DOHH2 (cell line): Measurements from ENCODE around the gene WHRN.

ENCODE experiments used
- H3F3A ChIP-seq: fragments of 200-600 bp; sonication (generic), shearing (Covaris generic); 2 replicates; pipeline ENCODE4 v1.6.0; 2016; ENCODE audit warnings: antibody characterized with exemption, mild to moderate bottlenecking; ENCODE audit not compliant: control insufficient read depth, insufficient read depth
- H3K27ac ChIP-seq: fragments of 200-600 bp; sonication (generic); 2 replicates; pipeline ENCODE4 v1.5.1; 2014; ENCODE audit warnings: low read depth, mild to moderate bottlenecking, low read length, moderate library complexity
- H3K27me3 ChIP-seq: fragments of 200-600 bp; sonication (generic); 2 replicates; pipeline ENCODE4 v1.6.1; 2014; ENCODE audit warnings: mild to moderate bottlenecking, low read length, mixed read lengths; ENCODE audit not compliant: control insufficient read depth
- H3K36me3 ChIP-seq: fragments of 200-600 bp; sonication (generic); 2 replicates; pipeline ENCODE4 v1.6.1; 2014; ENCODE audit warnings: mild to moderate bottlenecking, low read length, moderate library complexity, mixed read lengths; ENCODE audit not compliant: control insufficient read depth
- H3K4me1 ChIP-seq: fragments of 200-600 bp; sonication (generic); 2 replicates; pipeline ENCODE4 v1.6.1; 2014; ENCODE audit warnings: mild to moderate bottlenecking, low read length, mixed read lengths; ENCODE audit not compliant: control insufficient read depth
- H3K4me2 ChIP-seq: fragments of 200-600 bp; sonication (generic); 2 replicates; pipeline ENCODE4 v1.6.0; 2014; ENCODE audit warnings: mild to moderate bottlenecking, low read length, moderate library complexity
- H3K4me3 ChIP-seq: fragments of 200-600 bp; sonication (generic); 2 replicates; pipeline ENCODE4 v1.5.1; 2014; ENCODE audit warnings: mild to moderate bottlenecking, low read length, mixed read lengths
- H3K79me2 ChIP-seq: fragments of 200-600 bp; sonication (generic); 2 replicates; pipeline ENCODE4 v1.6.1; 2014; ENCODE audit warnings: mild to moderate bottlenecking, low read length, mixed read lengths; ENCODE audit not compliant: control insufficient read depth
- H3K9me2 ChIP-seq: fragments of 200-600 bp; sonication (generic); replicated peaks from 2 replicates; pipeline ENCODE4 v1.6.1; 2014; ENCODE audit warnings: mild to moderate bottlenecking, low read length, mixed read lengths; ENCODE audit not compliant: control insufficient read depth
- H3K9me3 ChIP-seq: fragments of 200-600 bp; sonication (generic); 2 replicates; pipeline ENCODE4 v1.6.1; 2014; ENCODE audit warnings: antibody characterized with exemption, low read length, mixed read lengths; ENCODE audit not compliant: control insufficient read depth, insufficient read depth
- H4K20me1 ChIP-seq: fragments of 200-600 bp; sonication (generic); 2 replicates; pipeline ENCODE4 v1.6.0; 2014; ENCODE audit warnings: low read depth, mild to moderate bottlenecking, antibody characterized with exemption, low read length, moderate library complexity; ENCODE audit not compliant: control insufficient read depth, insufficient read depth
- EZH2phosphoT487 ChIP-seq: fragments of 200-600 bp; sonication (generic); IDR thresholded peaks from 2 replicates; pipeline ENCODE4 v1.6.1; 2017; ENCODE audit warnings: borderline replicate concordance, mild to moderate bottlenecking, antibody characterized with exemption, low read length, moderate library complexity, mixed read lengths
- TF ChIP-seq, protein P1 (sequence below): fragments of 200-600 bp; sonication (generic); IDR thresholded peaks from one replicate; pipeline ENCODE4 v1.5.1; 2014; ENCODE audit warnings: antibody characterized with exemption, mild to moderate bottlenecking, low read depth, low read length; ENCODE audit not compliant: poor library complexity, severe bottlenecking

Gene WHRN

DNA sequence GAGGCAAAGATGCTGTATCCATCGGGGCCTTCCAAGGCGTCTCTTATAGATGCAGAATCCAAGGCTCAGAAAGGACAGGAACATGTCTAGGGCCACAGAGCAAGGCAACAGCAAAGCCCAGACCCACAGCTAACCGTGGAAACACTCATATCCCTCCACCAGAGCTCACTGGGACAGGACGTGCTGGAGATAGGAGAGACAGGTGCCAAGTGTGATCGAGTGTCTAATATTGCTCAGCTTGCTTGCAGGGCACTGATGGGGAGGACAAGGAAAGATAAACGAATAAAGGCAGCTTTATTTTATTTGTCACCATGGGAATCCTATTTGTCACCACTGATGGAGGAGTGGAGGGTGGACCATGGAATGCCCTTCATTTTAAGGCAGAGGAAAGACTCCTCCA, 73.5 kb downstream of the WHRN start:
- Histone ChIP-seq H4K20me1 (no peaks in the 10 kb centered on the region), H3K9me2 (no peaks in the 10 kb centered on the region)

GRCh38 chr9:114431003-114431402, 74.3 kb downstream of the WHRN start:
- peaks cover 6% of the 10 kb centered on the region for H3K4me1 ChIP-seq
- H3K9me2 ChIP-seq: no peaks in the 10 kb centered on the region
- H4K20me1 ChIP-seq: no peaks in the 10 kb centered on the region
- no peaks in the 10 kb centered on the region for H3K79me2 ChIP-seq
- H3K27me3 ChIP-seq: peaks cover 29% of the 10 kb centered on the region
- TF ChIP-seq EZH2phosphoT487: no peak
- TF ChIP-seq, protein P1, sequence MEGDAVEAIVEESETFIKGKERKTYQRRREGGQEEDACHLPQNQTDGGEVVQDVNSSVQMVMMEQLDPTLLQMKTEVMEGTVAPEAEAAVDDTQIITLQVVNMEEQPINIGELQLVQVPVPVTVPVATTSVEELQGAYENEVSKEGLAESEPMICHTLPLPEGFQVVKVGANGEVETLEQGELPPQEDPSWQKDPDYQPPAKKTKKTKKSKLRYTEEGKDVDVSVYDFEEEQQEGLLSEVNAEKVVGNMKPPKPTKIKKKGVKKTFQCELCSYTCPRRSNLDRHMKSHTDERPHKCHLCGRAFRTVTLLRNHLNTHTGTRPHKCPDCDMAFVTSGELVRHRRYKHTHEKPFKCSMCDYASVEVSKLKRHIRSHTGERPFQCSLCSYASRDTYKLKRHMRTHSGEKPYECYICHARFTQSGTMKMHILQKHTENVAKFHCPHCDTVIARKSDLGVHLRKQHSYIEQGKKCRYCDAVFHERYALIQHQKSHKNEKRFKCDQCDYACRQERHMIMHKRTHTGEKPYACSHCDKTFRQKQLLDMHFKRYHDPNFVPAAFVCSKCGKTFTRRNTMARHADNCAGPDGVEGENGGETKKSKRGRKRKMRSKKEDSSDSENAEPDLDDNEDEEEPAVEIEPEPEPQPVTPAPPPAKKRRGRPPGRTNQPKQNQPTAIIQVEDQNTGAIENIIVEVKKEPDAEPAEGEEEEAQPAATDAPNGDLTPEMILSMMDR: no peak
- no peak overlapping the region for H3K27ac ChIP-seq
- H3F3A ChIP-seq: no peaks in the 10 kb centered on the region
- no peak overlapping the region for H3K4me3 ChIP-seq
- no peaks in the 10 kb centered on the region for H3K9me3 ChIP-seq
- H3K36me3 ChIP-seq: no peaks in the 10 kb centered on the region
- no peak overlapping the region for H3K4me2 ChIP-seq

More for the DNA sequence above, 73.5 kb downstream of the WHRN start:
- Histone ChIP-seq H3K4me2 (no peak overlapping the region), H3F3A (no peaks in the 10 kb centered on the region), H3K9me3 (no peaks in the 10 kb centered on the region), H3K27ac (no peak overlapping the region), H3K36me3 (no peaks in the 10 kb centered on the region), H3K79me2 (no peaks in the 10 kb centered on the region), H3K4me3 (no peak overlapping the region), H3K27me3 (peaks cover 21% of the 10 kb centered on the region), H3K4me1 (peaks cover 6% of the 10 kb centered on the region)
- TF ChIP-seq, protein P1: no peak
- TF ChIP-seq EZH2phosphoT487: no peak

DNA sequence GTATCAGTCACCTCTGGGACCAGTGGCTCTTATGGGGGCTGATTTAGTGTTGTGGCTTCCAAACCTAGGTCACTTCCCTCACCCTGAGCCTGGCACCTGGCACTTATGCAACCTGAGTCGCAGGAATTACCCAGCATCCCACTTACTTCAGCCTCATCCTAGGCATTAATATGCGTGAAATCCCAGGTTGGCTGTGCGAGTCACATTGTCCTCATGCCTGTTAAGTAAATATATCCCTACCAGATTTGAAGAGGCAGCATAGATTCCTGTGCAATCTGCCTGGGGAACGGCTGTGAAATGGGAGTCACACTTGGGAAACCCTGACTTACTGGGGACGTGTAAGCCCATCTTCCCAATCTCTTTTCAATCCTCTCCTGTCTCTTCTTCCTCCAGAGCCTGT, 74.8 kb downstream of the WHRN start:
- Histone ChIP-seq H3K9me3 (no peaks in the 10 kb centered on the region), H3K9me2 (no peaks in the 10 kb centered on the region), H3F3A (no peaks in the 10 kb centered on the region), H3K27ac (no peak overlapping the region), H4K20me1 (no peaks in the 10 kb centered on the region), H3K36me3 (no peaks in the 10 kb centered on the region), H3K27me3 (peaks cover 33% of the 10 kb centered on the region), H3K4me2 (no peak overlapping the region), H3K4me1 (peaks cover 6% of the 10 kb centered on the region), H3K4me3 (no peak overlapping the region), H3K79me2 (no peaks in the 10 kb centered on the region)
- TF ChIP-seq EZH2phosphoT487: no peak
- TF ChIP-seq, protein P1: no peak

GRCh38 chr9:114429488-114429887, 75.8 kb downstream of the WHRN start:
- H3K4me2 ChIP-seq: no peak overlapping the region
- no peaks in the 10 kb centered on the region for H4K20me1 ChIP-seq
- H3K9me2 ChIP-seq: no peaks in the 10 kb centered on the region
- H3F3A ChIP-seq: no peaks in the 10 kb centered on the region
- H3K79me2 ChIP-seq: no peaks in the 10 kb centered on the region
- TF ChIP-seq EZH2phosphoT487: no peak
- TF ChIP-seq, protein P1: no peak
- no peaks in the 10 kb centered on the region for H3K9me3 ChIP-seq
- H3K4me3 ChIP-seq: no peak overlapping the region
- H3K27ac ChIP-seq: no peak overlapping the region
- H3K4me1 ChIP-seq: peaks cover 6% of the 10 kb centered on the region
- H3K27me3 ChIP-seq: peaks cover 33% of the 10 kb centered on the region
- H3K36me3 ChIP-seq: no peaks in the 10 kb centered on the region
